HEK293T (cell line): ENCODE measurements around the gene FNDC3A.
"Not testable (repeated sequence)": the region's sequence is repeated elsewhere in the genome, so short reads cannot be mapped to it uniquely, and the experiment has no call there.

ENCODE experiments used
- CTCF ChIA-PET: fragments of 350-600 bp; formaldehyde crosslinking; extraction: SDS; loops from one replicate; lab custom pipeline; 2021; ENCODE audit warnings: antibody characterized with exemption, inconsistent platforms; lab: Yijun Ruan, JAX
- POLR2A ChIA-PET: fragments of 350-600 bp; formaldehyde crosslinking; extraction: SDS; loops from one replicate; lab custom pipeline; 2020; ENCODE audit warnings: antibody characterized with exemption, inconsistent platforms; lab: Yijun Ruan, JAX
- DNase-seq: peaks from one replicate; pipeline ENCODE4 v3.0.0; 2012; ENCODE audit warnings: mixed read lengths; ENCODE audit errors: extremely low spot score
- ARNT ChIP-seq: fragments of 450-650 bp; IDR thresholded peaks from 2 replicates; pipeline ENCODE4 v1.6.1; 2017; ENCODE audit warnings: mild to moderate bottlenecking
- BHLHE40 ChIP-seq: fragments of 450-650 bp; IDR thresholded peaks from 2 replicates; pipeline ENCODE4 v1.6.1; 2016; ENCODE audit warnings: mild to moderate bottlenecking, moderate library complexity, borderline replicate concordance
- CTBP1 ChIP-seq: fragments of 450-650 bp; IDR thresholded peaks from 2 replicates; pipeline ENCODE4 v1.6.1; 2016; ENCODE audit warnings: borderline replicate concordance
- ELF4 ChIP-seq: fragments of 450-650 bp; IDR thresholded peaks from 2 replicates; pipeline ENCODE4 v1.6.1; 2017; ENCODE audit warnings: antibody characterized with exemption
- FOXA1 ChIP-seq: fragments of 450-650 bp; IDR thresholded peaks from 2 replicates; pipeline ENCODE4 v1.6.1; 2016; ENCODE audit warnings: mild to moderate bottlenecking
- FOXK2 ChIP-seq: fragments of 450-650 bp; IDR thresholded peaks from 2 replicates; pipeline ENCODE4 v1.6.1; 2016; ENCODE audit warnings: mild to moderate bottlenecking
- FOXM1 ChIP-seq: fragments of 450-650 bp; IDR thresholded peaks from 2 replicates; pipeline ENCODE4 v1.6.1; 2017; ENCODE audit warnings: mild to moderate bottlenecking, borderline replicate concordance
- HDGF ChIP-seq: fragments of 450-650 bp; IDR thresholded peaks from 2 replicates; pipeline ENCODE4 v1.6.1; 2017; ENCODE audit warnings: antibody characterized with exemption, borderline replicate concordance
- L3MBTL2 ChIP-seq: fragments of 450-650 bp; conservative IDR thresholded peaks from 2 replicates; pipeline ENCODE4 v1.6.1; 2016; ENCODE audit warnings: mild to moderate bottlenecking
- LEF1 ChIP-seq: fragments of 450-650 bp; IDR thresholded peaks from 2 replicates; pipeline ENCODE4 v1.6.1; 2017; ENCODE audit warnings: mild to moderate bottlenecking, borderline replicate concordance
- NFRKB ChIP-seq: fragments of 450-650 bp; IDR thresholded peaks from 2 replicates; pipeline ENCODE4 v1.6.1; 2016; ENCODE audit warnings: mild to moderate bottlenecking, moderate library complexity
- PKNOX1 ChIP-seq: fragments of 450-650 bp; IDR thresholded peaks from 2 replicates; pipeline ENCODE4 v1.6.1; 2016
- SP1 ChIP-seq: fragments of 450-650 bp; IDR thresholded peaks from 2 replicates; pipeline ENCODE4 v1.6.1; 2017
- SUZ12 ChIP-seq: fragments of 450-650 bp; IDR thresholded peaks from 2 replicates; pipeline ENCODE4 v1.6.1; 2016; ENCODE audit warnings: mild to moderate bottlenecking
- TARDBP ChIP-seq: fragments of 450-650 bp; IDR thresholded peaks from 2 replicates; pipeline ENCODE4 v1.6.1; 2016
- ZNF384 ChIP-seq: fragments of 450-650 bp; IDR thresholded peaks from 2 replicates; pipeline ENCODE4 v1.6.1; 2016

Gene FNDC3A

GRCh38 chr13:48990900-48991299 is 15.2 kb downstream of the FNDC3A start:
- POLR2A ChIA-PET, result no interaction called here
- CTCF ChIA-PET, result no interaction called here
- no peak for DNase-seq
- TF ChIP-seq TARDBP (no peak), ELF4 (no peak), SUZ12 (no peak), CTBP1 (no peak), SP1 (no peak), PKNOX1 (no peak), HDGF (no peak), L3MBTL2 (no peak), FOXK2 (no peak), BHLHE40 (no peak), ARNT (no peak), FOXA1 (no peak), ZNF384 (no peak), FOXM1 (no peak)

DNA sequence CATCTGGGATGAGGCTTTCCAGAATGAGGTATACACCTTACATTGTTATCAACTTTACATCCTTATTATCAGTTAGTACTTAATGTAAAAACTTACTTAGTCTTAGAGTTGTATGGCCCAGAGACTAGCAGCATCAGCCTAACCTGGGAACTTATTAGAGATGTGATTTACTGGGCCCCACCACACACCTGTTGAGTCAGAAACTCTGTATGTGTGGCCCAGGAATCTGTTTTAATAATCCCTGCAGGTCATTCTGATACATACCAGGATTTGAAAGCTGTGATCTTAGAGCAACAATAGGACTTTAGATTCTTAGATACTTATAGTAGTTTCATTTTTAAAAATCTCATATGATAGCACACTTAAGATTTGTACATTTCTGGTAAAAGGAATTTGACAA is 17.4 kb downstream of the FNDC3A start:
- no peak for DNase-seq
- ChIA-PET POLR2A (no interaction called here), CTCF (no interaction called here)
- TF ChIP-seq TARDBP (no peak), PKNOX1 (no peak), ARNT (no peak), ELF4 (no peak), NFRKB (no peak), BHLHE40 (no peak), L3MBTL2 (no peak), HDGF (no peak), FOXK2 (no peak), ZNF384 (no peak), FOXA1 (no peak), FOXM1 (no peak)

DNA sequence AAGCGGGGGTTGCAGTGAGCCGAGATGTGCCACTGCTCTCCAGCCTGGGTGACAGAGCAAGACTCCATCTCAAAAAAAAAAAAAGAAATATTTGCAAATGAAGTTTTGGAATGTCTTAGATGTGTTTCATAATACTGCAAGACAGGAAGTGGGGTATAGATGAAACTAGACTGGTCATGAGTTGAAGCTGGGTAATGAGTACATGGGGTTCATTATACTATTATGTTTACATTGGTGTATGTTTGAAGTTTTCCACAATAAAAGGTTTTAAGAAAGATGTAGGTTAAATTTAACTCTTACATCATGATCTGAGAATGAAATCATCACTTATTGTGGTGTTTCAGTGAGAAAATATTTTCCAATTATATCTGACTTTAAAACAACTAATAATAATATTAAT is 19.0 kb downstream of the FNDC3A start:
- CTCF ChIA-PET, result no interaction called here
- DNase-seq, result no peak
- POLR2A ChIA-PET, result no interaction called here
- TF ChIP-seq HDGF (no peak), CTBP1 (no peak), FOXM1 (no peak), NFRKB (no peak), ELF4 (no peak), TARDBP (no peak), ARNT (no peak), BHLHE40 (no peak), FOXK2 (no peak), PKNOX1 (no peak), SUZ12 (no peak), L3MBTL2 (no peak), LEF1 (no peak), SP1 (no peak)

DNA sequence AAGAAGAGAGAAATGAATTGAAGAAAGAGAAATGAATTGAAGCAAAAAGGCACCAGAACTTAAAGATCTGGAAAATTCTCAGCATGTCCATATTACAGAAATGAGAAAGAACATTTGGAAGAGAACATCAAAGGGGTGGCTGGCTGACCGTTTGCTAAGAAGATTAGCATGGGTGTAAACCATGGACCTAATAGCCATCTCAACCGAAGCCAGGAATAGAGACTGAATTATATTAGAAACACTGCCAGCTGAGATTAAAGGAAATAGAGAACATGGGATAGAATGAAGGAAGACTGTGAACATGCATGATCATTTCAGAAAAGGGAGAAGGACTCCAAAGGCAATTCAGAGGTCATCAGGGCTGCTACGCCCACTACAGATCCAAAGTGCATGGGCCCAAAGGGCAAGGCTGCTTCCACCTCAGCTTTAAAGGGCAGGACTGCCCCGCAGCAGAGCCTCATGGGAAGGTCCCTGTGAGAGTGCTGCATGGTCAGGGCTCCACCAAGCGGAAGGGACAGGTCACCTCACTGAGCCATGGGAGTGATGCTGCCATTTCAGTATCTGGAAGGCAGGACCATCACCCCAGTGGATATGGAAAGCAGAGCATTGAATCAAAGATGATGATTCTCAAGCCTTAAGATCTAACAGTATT is 23.1 kb downstream of the FNDC3A start:
- CTCF ChIA-PET, result no interaction called here
- DNase-seq, result no peak
- TF ChIP-seq FOXK2 (no peak), SP1 (no peak), ARNT (no peak), SUZ12 (no peak)
- POLR2A ChIA-PET, result no interaction called here

- no peak for DNase-seq
- no peak for TF ChIP-seq FOXM1
- TF ChIP-seq SP1, result no peak
- TF ChIP-seq PKNOX1, result no peak
- TF ChIP-seq TARDBP, result no peak
- TF ChIP-seq LEF1, result no peak
- TF ChIP-seq BHLHE40, result no peak
- no peak for TF ChIP-seq ELF4
- no peak for TF ChIP-seq ZNF384
- no peak for TF ChIP-seq SUZ12
- TF ChIP-seq L3MBTL2, result no peak
- no peak for TF ChIP-seq FOXA1
- no peak for TF ChIP-seq ARNT
- TF ChIP-seq FOXK2, result no peak
- POLR2A ChIA-PET, result no interaction called here
- CTCF ChIA-PET, result no interaction called here
Observed at GRCh38 chr13:49000247-49000646, 24.5 kb downstream of the FNDC3A start.

DNA sequence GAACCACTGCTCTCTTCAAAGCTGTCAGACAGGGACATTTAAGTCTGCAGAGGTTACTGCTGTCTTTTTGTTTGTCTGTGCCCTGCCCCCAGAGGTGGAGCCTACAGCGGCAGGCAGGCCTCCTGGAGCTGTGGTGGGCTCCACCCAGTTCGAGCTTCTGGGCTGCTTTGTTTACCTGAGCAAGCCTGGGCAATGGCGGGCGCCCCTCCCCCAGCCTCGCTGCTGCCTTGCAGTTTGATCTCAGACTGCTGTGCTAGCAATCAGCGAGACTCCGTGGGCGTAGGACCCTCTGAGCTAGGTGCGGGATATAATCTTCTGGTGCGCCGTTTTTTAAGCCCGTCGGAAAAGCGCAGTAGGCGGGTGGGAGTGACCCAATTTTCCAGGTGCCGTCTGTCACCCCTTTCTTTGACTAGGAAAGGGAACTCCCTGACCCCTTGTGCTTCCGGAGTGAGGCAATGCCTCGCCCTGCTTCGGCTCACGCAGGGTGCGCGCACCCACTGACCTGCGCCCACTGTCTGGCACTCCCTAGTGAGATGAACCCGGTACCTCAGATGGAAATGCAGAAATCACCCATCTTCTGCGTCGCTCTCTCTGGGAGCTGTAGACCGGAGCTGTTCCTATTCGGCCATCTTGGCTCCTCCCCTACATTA is 43.4 kb downstream of the FNDC3A start:
- DNase-seq, POLR2A ChIA-PET, CTCF ChIA-PET: not testable (repeated sequence)
